ENCODE measurements around the gene HS2ST1. TPM values are rescaled to one million over a fixed set of nuclear protein-coding genes. Genes with fewer than 3 reads are reported as not detected.

The HS2ST1 gene
- polyA plus RNA-seq, 1 experiment = 22.4 TPM

- peak; percentile 20 for DNase-seq (ENCODE audit: low read depth, low spot score)
- POLR2A ChIA-PET = no interaction called here
- Histone ChIP-seq H3K9me3 (ENCODE audit: control insufficient read depth, insufficient read depth, low read length) (no peaks in the 10 kb centered on the region), H3K4me3 (ENCODE audit: low read depth, low read length) (peak overlapping the region; percentile 20), H3K27me3 (ENCODE audit: control insufficient read depth, insufficient read depth, low read length) (no peaks in the 10 kb centered on the region), H3K27ac (ENCODE audit: low read depth, low read length) (peak overlapping the region; percentile 47)
- peak; percentile 50 for TF ChIP-seq CTCF (IDR thresholded peaks at IDR 0.05; ENCODE audit: low read depth, low read length)
- CTCF ChIA-PET = interaction anchor here (0.9 to 1.7 kb wide), 5 partner anchors 9 to 1152 kb away, joined by 3 to 7 read pairs (median 3); no protein-coding TSS in a partner anchor
Observed at GRCh38 chr1:87151500-87152421, 237.3 kb downstream of the HS2ST1 start.

GRCh38 chr1:87154384-87154783 lies 239.9 kb downstream of the HS2ST1 start:
- H3K4me3 ChIP-seq (ENCODE audit: low read depth, low read length) = no peak overlapping the region
- H3K27me3 ChIP-seq (ENCODE audit: control insufficient read depth, insufficient read depth, low read length) = no peaks in the 10 kb centered on the region
- CTCF ChIA-PET = no interaction called here
- no peaks in the 10 kb centered on the region for H3K9me3 ChIP-seq (ENCODE audit: control insufficient read depth, insufficient read depth, low read length)
- POLR2A ChIA-PET = no interaction called here
- no peak for DNase-seq (ENCODE audit: low read depth, low spot score)
- TF ChIP-seq CTCF (IDR thresholded peaks at IDR 0.05; ENCODE audit: low read depth, low read length) = no peak
- no peak overlapping the region for H3K27ac ChIP-seq (ENCODE audit: low read depth, low read length)

GRCh38 chr1:87155170-87155569 lies 240.7 kb downstream of the HS2ST1 start:
- no peak overlapping the region for H3K27ac ChIP-seq (ENCODE audit: low read depth, low read length)
- TF ChIP-seq CTCF (IDR thresholded peaks at IDR 0.05; ENCODE audit: low read depth, low read length) = no peak
- no peaks in the 10 kb centered on the region for H3K27me3 ChIP-seq (ENCODE audit: control insufficient read depth, insufficient read depth, low read length)
- ChIA-PET CTCF (no interaction called here), POLR2A (no interaction called here)
- no peaks in the 10 kb centered on the region for H3K9me3 ChIP-seq (ENCODE audit: control insufficient read depth, insufficient read depth, low read length)
- H3K4me3 ChIP-seq (ENCODE audit: low read depth, low read length) = no peak overlapping the region
- no peak for DNase-seq (ENCODE audit: low read depth, low spot score)

- DNase-seq (ENCODE audit: low read depth, low spot score) = no peak
- POLR2A ChIA-PET = no interaction called here
- Histone ChIP-seq H3K27me3 (ENCODE audit: control insufficient read depth, insufficient read depth, low read length) (no peaks in the 10 kb centered on the region), H3K27ac (ENCODE audit: low read depth, low read length) (no peak overlapping the region), H3K9me3 (ENCODE audit: control insufficient read depth, insufficient read depth, low read length) (no peaks in the 10 kb centered on the region), H3K4me3 (ENCODE audit: low read depth, low read length) (no peak overlapping the region)
- CTCF ChIA-PET = no interaction called here
- no peak for TF ChIP-seq CTCF (IDR thresholded peaks at IDR 0.05; ENCODE audit: low read depth, low read length)
Observed at GRCh38 chr1:87155648-87156047, 241.2 kb downstream of the HS2ST1 start.

GRCh38 chr1:87156124-87156523 lies 241.7 kb downstream of the HS2ST1 start:
- Histone ChIP-seq H3K27me3 (ENCODE audit: control insufficient read depth, insufficient read depth, low read length) (no peaks in the 10 kb centered on the region), H3K9me3 (ENCODE audit: control insufficient read depth, insufficient read depth, low read length) (no peaks in the 10 kb centered on the region), H3K4me3 (ENCODE audit: low read depth, low read length) (no peak overlapping the region), H3K27ac (ENCODE audit: low read depth, low read length) (no peak overlapping the region)
- no peak for TF ChIP-seq CTCF (IDR thresholded peaks at IDR 0.05; ENCODE audit: low read depth, low read length)
- ChIA-PET POLR2A (no interaction called here), CTCF (no interaction called here)
- no peak for DNase-seq (ENCODE audit: low read depth, low spot score)

Measured in AG04450 (cell line).